COLO668 (cell line): ENCODE results near the gene ANKRD12.
"Not testable (repeated sequence)": the region's sequence is repeated elsewhere in the genome, so short reads cannot be mapped to it uniquely, and the experiment has no call there.

Experiments
- DNase-seq: peaks from one replicate; lab custom pipeline; 2025; ENCODE audit not compliant: unreplicated experiment; lab: John Stamatoyannopoulos, UW

ANKRD12 gene

DNA sequence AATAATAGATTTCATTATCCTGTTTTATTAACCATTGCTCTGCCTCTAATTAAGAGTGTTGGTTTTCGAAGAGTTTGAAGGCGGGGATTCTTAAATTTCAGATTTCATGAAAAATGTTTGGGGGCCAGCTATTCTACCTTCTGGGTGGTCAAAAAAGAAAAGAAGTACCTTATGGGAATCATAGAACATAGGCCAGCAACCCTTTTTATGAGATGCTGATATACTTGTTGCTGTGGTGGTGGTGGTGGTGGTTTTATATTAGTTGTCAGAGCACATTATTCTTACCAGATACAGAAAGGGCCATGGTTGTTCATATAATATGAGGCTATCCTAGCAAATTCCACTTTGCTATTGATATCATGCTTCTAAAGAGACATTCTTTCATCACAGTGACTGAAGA is 4.4 kb downstream of the ANKRD12 start:
- DNase-seq = no peak

DNA sequence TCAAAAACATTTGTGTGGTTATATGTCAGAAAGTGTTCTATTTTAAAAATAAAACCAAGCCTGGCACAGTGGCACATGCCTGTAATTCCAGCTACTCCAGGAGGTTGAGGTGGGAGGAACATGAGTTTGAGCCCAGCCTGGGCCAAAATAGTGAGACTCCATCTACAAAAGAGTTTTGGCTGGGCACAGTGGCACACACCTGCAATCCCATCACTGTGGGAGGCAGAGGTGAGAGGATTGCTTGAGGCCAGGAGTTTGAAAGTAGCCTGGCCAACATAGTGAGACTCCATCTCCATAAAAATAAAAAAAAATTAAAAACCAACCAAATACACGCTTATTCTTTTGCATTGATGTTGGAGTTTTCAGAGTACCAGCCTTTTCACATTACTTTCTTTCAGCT is 9.6 kb downstream of the ANKRD12 start:
- DNase-seq = no peak

DNA sequence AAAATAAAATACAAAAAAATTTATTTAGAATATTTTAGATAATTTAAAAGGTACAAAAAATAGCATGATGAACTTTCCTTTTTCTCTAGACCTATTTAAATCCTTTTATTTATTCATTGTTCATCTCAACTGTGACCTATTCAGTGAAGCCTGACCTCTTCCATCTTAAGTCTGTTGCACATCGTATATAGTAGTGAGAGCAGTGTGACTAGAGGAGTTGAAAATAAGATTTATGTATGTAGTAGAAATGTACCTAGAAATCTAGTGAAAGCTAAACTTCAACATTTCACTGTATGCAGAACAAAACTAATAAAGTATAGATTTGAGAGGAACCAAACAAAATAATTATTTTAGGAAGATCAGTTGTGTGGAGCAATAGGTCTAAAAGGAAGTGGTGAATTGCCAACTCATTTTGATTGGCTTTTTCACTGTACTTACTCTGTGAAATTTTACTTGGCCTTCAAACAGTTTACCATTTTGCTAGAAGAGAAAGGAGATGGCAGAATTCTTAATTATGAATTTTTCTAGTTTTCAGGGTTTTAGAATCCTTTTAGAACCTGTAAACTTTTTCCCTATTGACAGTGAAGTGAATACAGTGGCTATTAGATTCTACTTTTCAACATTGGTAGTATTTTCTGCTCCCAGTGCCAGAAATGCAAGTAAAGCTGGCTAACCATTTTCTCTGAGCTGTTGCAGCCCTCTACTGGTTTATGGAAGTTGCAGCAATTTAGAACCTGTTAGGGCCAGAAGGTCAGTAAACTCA is 11.0 kb downstream of the ANKRD12 start:
- DNase-seq = peak; percentile 9

DNA sequence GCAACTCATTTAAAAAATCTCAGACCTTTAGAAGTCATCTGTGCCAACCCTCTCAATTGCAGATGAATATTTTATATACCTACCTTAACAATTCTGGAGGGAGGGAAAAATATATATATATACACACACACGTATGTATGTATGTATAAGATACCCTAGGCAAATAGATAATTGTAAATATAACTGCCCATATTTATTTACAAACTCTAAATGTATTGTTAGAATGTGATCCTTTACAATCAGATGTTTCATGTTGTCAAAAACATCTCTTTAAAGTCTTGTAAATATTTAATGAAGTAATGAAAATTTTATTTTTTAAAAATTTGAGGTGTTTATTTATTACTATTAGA is 11.6 kb downstream of the ANKRD12 start:
- no peak for DNase-seq

DNA sequence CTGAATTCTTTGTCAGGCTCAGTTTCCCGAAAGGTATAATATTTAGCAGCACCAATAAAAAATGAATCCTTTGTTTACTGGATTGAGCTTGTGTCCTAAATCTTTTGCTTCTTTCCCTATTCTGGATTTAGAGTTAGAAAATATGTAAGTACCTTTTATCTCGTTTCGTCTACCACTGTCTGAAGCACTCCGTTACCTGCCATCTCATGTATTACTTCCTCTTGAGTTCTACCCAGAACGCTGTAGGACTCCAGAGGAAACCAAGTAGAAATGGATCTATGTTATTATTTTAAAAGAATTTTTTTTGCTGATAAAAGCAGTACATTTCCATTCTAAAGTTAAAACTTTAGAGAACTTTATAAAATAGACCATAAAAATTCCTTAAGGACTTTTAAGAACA is 13.5 kb downstream of the ANKRD12 start:
- no peak for DNase-seq

DNA sequence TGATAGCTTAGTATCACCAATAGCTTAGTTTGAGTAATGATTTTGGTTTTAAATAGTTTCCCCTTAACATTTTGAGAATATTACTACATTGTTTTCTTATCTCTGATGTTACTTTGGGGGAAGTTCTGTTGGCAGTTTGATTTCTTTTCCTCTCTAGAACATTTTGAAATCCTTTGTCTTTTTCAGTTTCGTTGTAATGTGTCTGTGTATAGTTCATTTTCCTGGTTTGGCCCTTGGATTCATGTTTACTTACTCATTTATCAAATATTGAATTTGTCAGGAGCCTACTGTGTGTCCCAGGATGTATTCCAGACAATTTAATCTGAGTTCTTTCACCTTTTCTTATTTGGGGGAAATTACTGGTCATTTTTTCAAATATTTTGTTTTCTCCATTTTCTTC is 16.7 kb downstream of the ANKRD12 start:
- DNase-seq = no peak

DNA sequence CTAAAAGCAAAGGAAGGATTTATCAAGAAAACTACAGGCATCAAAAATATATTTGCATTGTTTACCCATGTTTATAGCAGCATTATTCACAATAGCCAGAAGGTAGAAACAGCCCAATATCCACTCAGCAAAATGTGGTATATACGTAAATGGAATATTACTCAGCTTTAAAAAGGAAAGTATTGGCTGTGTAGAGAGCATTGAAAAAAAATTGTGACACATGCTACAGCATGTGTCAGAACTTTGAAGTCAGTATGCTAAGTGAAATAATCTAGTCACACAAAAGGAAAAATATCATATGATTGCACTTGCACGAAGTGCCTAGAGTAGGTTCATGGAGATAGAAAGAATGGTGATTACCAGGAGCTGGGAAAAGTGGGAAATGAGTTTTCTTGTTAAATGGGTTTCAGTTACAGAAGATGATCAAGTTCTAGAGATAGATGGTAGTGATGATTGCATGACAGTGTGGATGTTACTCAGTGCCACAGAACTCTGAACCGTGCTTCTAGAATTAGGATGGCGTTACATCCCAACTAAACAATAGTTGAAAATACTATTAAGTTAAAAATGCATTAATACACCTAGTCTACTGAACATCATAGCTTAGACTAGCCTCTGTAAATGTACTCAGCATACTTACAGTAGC is 20.1 kb downstream of the ANKRD12 start:
- DNase-seq = no peak

DNA sequence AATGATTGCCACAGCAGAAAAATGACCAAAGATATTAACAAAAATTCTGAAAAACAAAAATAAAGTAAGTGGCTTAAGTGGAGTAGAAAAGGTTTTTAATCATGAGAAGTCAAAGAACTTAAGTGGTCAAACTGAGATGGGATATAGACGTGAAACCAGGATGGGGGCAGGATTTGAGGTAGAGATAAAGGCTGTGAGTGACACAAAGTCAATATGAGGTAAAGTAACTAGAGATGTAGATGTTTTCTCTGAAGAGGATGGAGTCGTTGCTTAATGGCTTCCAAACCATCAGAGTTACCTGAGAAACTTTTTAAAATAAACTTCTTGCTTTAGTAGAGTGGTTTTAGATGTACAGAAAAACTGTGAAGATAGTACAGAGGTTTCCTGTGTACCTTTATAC is 21.2 kb downstream of the ANKRD12 start:
- no peak for DNase-seq

DNA sequence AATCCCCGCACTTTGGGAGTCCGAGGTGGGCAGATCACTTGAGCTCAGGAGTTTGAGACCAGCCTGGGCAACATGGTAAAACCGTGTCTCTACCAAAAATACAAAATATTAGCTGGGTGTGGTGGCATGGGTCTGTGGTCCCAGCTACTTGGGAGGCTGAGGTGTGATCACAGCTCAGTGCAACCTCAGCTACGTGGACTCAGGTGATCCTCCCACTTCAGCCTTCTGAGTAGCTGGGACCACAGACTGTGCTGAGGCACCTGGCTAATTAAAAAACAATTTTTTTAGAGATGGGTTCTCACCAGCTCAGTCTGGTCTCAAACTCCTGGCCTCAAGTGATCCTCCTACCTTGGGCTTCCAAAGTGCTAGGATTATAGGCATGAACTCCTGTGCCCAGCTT is 23.4 kb downstream of the ANKRD12 start:
- no peak for DNase-seq

DNA sequence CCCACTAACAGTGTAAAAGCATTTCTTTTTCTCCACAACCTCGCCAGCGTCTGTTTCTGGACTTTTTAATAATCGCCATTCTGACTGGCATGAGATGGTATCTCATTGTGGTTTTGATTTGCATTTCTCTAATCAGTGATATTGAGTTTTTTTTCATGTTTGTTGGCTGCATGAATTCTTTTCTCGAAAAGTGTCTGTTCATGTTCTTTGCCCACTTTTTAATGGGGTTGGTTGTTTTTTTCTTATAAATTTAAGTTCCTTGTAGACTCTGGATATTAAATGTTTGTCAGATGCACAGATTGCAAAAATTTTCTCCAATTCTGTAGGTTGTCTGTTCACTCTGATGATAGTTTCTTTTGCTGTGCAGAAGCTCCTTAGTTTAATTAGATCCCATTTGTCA is 26.1 kb downstream of the ANKRD12 start:
- not testable (repeated sequence) for DNase-seq

DNA sequence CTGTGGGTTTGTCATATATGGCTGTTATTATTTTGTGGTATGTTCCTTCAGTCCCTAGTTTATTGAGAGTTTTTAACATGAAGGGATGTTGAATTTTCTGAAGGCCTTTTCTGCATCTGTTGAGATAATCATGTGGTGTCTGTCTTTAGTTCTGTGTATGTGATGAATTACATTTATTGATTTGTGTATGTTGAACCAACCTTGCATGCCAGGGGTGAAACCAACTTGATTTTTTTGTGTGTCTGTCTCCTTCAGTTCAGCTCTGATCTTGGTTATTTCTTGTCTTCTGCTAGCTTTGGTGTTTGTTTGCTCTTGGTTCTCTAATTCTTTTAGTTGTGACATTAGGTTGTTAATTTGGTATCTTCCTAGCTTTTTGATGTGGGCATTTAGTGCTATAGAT is 27.6 kb downstream of the ANKRD12 start:
- not testable (repeated sequence) for DNase-seq

DNA sequence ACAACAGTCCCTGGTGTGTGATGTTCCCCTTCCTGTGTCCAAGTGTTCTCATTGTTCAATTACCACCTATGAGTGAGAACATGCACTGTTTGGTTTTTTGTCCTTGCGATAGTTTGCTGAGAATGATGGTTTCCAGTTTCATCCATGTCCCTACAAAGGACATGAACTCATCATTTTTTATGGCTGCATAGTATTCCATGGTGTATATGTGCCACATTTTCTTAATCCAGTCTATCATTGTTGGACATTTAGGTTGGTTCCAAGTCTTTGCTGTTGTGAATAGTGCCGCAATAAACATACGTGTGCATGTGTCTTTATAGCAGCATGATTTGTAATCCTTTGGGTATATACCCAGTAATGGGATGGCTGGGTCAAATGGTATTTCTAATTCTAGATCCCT is 29.3 kb downstream of the ANKRD12 start:
- not testable (repeated sequence) for DNase-seq

DNA sequence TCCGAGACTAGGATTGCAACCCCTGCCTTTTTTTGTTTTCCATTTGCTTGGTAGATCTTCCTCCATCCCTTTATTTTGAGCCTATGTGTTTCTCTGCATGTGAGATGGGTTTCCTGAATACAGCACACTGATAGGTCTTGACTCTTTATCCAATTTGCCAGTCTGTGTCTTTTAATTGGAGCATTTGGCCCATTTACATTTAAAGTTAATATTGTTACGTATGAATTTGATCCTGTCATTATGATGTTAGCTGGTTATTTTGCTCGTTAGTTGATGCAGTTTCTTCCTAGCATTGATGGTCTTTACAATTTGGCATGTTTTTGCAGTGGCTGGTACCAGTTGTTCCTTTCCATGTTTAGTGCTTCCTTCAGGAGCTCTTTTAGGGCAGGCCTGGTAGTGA is 32.9 kb downstream of the ANKRD12 start:
- DNase-seq = not testable (repeated sequence)

DNA sequence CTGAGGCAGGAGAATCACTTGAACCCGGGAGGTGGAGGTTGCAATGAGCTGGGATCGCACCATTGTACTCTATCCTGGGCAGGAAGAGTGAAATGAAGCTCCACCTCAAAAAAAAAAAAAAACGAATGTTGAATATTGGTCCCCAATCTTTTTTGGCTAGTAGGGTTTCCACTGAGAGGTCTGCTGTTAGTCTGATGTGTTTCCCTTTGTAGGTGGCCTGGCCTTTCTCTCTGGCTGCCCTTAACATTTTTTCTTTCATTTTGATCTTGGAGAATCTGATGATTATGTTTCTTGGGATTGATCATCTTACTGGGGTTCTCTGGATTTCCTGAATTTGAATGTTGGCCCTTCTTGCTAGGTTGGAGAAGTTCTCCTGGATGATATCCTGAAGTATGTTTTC is 35.3 kb downstream of the ANKRD12 start:
- not testable (repeated sequence) for DNase-seq

DNA sequence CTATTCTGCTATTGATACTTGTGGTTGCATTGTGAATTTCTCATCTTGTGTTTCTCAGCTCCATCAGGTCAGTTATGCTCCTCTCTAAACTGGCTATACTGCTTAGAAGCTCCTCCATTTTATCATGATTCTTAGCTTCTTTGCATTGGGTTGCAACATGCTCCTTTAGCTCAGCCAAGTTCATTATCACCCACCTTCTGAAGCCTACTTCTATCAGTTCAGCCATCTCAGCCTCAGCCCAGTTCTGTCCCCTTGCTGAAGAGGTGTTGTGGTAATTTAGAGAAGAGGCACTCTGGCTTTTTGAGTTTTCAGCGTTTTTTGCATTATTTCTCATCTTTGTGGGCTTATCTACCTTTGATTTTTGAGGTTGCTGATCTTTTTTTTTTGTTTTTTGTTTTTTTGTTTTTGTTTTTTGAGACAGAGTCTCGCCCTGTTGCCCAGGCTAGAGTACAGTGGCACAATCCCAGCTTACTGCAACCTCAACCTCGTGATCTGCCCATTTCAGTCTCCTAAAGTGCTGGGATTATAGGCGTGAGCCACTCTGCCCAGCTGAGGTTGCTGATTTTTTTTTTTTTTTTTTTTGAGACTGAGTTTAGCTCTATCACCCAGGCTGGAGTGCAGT is 36.0 kb downstream of the ANKRD12 start:
- DNase-seq = no peak

DNA sequence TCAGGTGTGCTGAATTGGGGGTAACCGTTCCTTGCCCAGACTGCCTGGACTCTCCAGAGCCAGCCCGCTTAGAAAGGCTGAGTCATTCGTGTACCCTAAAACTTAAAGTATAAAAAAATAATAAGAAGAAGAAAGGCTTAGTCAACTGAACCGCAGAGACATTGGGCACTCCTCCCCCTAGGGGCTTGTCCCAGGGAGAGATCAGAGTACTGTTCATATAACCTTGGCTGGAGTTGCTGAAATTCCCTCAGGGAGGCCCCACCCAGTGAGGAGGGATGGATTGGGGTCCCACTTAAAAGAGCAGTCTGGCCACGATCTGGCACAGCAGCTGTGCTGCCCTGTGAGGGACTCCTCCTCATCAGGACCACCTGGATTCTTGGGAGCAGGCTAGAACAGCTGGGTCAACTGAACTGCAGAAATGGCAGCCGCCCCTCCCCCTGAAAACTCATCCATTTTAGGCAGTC is 37.2 kb downstream of the ANKRD12 start:
- DNase-seq = no peak

DNA sequence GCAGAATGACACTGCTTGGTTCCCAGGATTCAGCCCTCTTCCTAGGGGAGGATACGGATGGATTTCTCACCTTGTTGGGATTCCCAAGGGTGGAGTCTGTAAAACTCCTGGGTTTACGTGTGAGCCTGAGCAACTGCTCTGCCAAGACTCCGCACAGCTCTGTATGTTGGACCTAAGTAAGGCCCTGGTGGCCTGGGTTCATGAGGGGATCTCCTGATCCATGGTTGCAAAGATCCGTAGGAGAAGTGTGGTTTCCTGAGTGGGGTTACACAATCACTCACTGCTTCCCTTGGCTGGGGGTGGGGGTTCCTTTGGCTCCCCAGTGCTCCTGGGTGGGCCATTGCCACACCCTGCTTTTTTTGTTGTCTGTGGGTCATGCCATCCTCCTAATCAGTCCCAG is 37.7 kb downstream of the ANKRD12 start:
- DNase-seq = no peak

DNA sequence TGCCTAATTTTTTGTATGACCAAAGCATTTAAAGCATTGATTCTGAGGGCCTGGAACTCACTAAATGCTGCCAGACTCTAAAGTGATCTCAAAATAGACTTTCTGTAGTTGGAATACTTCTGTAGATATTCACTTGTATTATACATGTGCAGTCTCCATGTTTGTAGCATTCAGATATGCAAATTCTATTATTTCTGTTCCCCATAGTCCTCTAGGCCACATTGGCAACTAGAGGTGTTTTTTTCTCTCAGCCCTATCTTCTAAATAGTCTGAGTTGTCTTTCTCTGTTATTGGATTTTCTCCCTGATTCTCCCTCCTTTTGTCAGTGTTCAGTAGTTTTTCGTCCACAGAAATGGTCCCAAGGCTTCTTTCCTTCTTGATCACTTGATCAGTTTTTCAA is 38.5 kb downstream of the ANKRD12 start:
- DNase-seq = no peak

DNA sequence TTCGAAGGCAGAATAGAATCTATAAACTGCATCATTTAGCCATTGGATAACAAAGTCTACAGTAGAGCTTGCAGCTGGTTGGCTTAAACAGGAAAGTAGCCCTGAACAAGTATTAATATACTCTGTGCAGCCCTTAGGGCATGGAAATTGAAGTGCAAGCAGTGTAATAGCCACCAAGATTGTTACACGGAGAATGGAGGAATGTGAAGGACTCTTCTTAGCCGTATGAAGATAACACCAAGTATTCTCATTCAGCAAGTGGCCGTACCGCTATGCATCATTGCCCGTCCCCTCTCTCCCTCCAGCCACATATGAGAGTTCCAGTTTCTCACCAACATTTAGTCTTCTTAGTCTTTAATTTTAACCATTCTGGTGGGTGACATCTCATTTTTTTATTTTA is 40.5 kb downstream of the ANKRD12 start:
- DNase-seq = no peak

DNA sequence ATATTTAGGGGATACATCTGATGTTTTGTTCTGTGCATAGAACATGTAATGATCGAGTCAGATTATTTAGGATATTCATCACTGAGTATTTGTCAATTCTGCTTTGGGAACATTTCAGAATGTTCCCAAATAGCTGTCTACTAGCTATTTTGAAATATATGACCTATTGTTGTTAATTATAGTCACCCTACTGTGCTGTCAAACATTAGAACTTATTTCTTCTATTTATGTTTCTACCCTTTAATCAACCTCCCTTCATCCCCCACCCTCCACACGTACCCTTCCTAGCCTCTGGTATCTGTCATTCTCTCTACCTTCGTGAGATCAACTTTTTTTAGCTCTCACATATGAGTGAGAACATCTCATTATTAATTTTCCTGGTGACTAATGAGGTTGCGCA is 40.9 kb downstream of the ANKRD12 start:
- no peak for DNase-seq

DNA sequence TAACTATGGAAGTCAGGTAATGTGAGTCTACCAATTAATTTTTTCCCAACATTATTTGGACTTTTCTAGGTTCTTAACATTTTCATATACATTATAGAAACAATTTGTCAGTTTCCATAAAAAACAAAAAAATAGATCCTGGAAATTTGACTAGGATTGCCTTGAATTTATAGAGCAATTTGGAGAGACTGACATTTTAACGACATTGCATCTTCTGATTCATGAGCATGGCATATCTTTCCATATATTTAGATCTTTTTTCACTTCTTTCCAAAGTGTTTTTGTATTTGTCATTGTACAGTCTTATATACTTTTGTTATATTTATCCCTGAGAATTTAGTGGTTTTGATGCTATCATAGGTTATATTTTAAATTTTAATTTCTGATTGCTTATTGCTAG is 42.0 kb downstream of the ANKRD12 start:
- DNase-seq = no peak

DNA sequence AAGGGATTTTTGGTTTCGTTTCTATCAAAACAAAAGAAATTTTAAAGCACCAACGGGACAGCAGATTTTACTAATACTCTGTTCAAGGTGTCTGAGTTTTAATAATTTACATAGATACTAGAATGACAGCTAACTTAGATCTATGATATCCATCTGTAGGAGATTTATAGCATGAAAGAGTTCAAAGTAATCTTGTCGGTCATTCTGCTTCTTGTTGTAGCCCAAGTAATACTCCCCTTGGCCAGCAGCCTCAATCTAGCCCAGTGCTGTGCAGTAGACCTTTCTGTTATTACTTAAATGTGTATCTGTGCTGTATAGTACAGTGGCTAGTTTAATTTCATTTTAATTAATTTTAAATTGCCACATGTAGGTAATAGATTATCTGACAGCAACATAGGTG is 44.7 kb downstream of the ANKRD12 start:
- DNase-seq = no peak
